Activated B cell treated with CpG ODN at 0.5 μM for 24 hours (primary cell): ENCODE results near the gene PTPRJ. TPM values are rescaled to one million over a fixed set of nuclear protein-coding genes. Genes with fewer than 3 reads are reported as not detected.

ENCODE experiments used
- ATAC-seq: fragments of 200-7000 bp; cut with Tn5 transposase; one replicate; pipeline ENCODE4 v1.10.0; 2021; ENCODE audit warnings: low read depth, mild to moderate bottlenecking, moderate library complexity
- CTCF ChIA-PET: fragments of 350-600 bp; sonication (Branson Sonifier 250); formaldehyde crosslinking; loops from one replicate; lab custom pipeline; 2021; ENCODE audit warnings: antibody characterized with exemption; lab: Charles Lee
- POLR2A ChIA-PET: fragments of 350-600 bp; sonication (Branson Sonifier 250); formaldehyde crosslinking; loops from one replicate; lab custom pipeline; 2021; ENCODE audit warnings: antibody characterized with exemption; lab: Charles Lee
- DNase-seq: peaks from one replicate; pipeline ENCODE4 v3.0.0; 2022
- H3K27ac Mint-ChIP-seq: one replicate; pipeline ENCODE4 v1.8.0; 2020; ENCODE audit warnings: mixed read lengths
- H3K27me3 Mint-ChIP-seq: one replicate; pipeline ENCODE4 v1.8.0; 2021; ENCODE audit warnings: mixed read lengths
- H3K36me3 Mint-ChIP-seq: one replicate; pipeline ENCODE4 v1.8.0; 2021; ENCODE audit warnings: low read depth, mixed read lengths
- H3K4me1 Mint-ChIP-seq: one replicate; pipeline ENCODE4 v1.8.0; 2021; ENCODE audit warnings: mixed read lengths
- H3K4me3 Mint-ChIP-seq: one replicate; pipeline ENCODE4 v1.8.0; 2020; ENCODE audit warnings: mild to moderate bottlenecking, mixed read lengths
- H3K9me3 Mint-ChIP-seq: one replicate; pipeline ENCODE4 v1.8.0; 2020; ENCODE audit warnings: mixed read lengths
- intact Hi-C: fragments of 100-400 bp; cut with micrococcal nuclease; formaldehyde crosslinking; loops from one replicate; pipeline ENCODE4 v1.15.1; 2024
- total RNA-seq: library from RNA; stranded (reverse); gene quantifications from 2 replicates; pipeline ENCODE4 v1.2.3, GENCODE V29; 2022
- TF ChIP-seq, protein P1 (sequence below): fragments of 200-600 bp; IDR thresholded peaks from one replicate; pipeline ENCODE4 v1.8.0; 2022; ENCODE audit warnings: antibody characterized with exemption, mild to moderate bottlenecking

PTPRJ gene
- total RNA-seq, 1 donor from 2014 or later: 19.2 TPM

- ChIA-PET CTCF (no interaction called here), POLR2A (interaction anchor here (0.5 to 1.2 kb wide), 2 partner anchors 9 to 171 kb away, joined by 3 to 4 read pairs; no protein-coding TSS in a partner anchor)
- peak overlapping the region; percentile 37 for H3K27ac Mint-ChIP-seq
Measured at GRCh38 chr11:48024635-48025071, 44.3 kb downstream of the PTPRJ start.

GRCh38 chr11:48025293-48025983, 45.1 kb downstream of the PTPRJ start:
- Mint-ChIP-seq H3K36me3 (peaks cover 6% of the 10 kb centered on the region), H3K27ac (peak overlapping the region; percentile 37), H3K27me3 (no peaks in the 10 kb centered on the region), H3K4me3 (no peak overlapping the region), H3K4me1 (peaks cover 49% of the 10 kb centered on the region), H3K9me3 (no peaks in the 10 kb centered on the region)
- intact Hi-C loops: no loop called here
- TF ChIP-seq, protein P1, sequence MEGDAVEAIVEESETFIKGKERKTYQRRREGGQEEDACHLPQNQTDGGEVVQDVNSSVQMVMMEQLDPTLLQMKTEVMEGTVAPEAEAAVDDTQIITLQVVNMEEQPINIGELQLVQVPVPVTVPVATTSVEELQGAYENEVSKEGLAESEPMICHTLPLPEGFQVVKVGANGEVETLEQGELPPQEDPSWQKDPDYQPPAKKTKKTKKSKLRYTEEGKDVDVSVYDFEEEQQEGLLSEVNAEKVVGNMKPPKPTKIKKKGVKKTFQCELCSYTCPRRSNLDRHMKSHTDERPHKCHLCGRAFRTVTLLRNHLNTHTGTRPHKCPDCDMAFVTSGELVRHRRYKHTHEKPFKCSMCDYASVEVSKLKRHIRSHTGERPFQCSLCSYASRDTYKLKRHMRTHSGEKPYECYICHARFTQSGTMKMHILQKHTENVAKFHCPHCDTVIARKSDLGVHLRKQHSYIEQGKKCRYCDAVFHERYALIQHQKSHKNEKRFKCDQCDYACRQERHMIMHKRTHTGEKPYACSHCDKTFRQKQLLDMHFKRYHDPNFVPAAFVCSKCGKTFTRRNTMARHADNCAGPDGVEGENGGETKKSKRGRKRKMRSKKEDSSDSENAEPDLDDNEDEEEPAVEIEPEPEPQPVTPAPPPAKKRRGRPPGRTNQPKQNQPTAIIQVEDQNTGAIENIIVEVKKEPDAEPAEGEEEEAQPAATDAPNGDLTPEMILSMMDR: no peak
- no peak for DNase-seq
- ATAC-seq: no peak
- ChIA-PET CTCF (no interaction called here), POLR2A (interaction anchor here (0.6 to 1.2 kb wide), 3 partner anchors 8 to 176 kb away, joined by 4 to 9 read pairs (median 5); no protein-coding TSS in a partner anchor)

More at GRCh38 chr11:48024635-48025071, 44.3 kb downstream of the PTPRJ start:
- H3K36me3 Mint-ChIP-seq: peaks cover 6% of the 10 kb centered on the region
- no peak for ATAC-seq
- no peak overlapping the region for H3K4me3 Mint-ChIP-seq
- H3K27me3 Mint-ChIP-seq: no peaks in the 10 kb centered on the region
- DNase-seq: no peak
- peaks cover 54% of the 10 kb centered on the region for H3K4me1 Mint-ChIP-seq
- H3K9me3 Mint-ChIP-seq: no peaks in the 10 kb centered on the region
- intact Hi-C loops: no loop called here
- TF ChIP-seq, protein P1: no peak

DNA sequence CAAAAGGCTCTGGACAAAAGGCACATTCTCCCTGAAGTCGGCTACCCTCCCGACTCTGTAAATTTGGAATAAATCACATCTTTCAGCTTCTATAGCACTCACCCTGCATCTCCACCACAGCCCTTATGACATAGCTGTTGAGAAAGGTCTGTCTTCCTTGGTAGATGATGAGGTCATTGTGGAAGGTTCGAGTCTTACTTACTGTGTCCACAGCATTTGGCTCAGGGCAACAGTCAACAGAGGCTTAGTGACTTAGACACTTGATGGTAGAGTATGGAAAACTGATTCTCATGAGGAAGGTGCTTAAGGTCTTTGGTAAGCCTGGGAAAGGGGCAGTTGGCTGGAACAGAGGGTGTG, 45.6 kb downstream of the PTPRJ start:
- ATAC-seq (no peak), DNase-seq (no peak)
- ChIA-PET POLR2A (interaction anchor here (0.8 kb wide), 1 partner anchor 176 kb away, joined by 5 read pairs; no protein-coding TSS in a partner anchor), CTCF (no interaction called here)
- Mint-ChIP-seq H3K36me3 (peaks cover 6% of the 10 kb centered on the region), H3K27ac (no peak overlapping the region), H3K27me3 (no peaks in the 10 kb centered on the region), H3K4me3 (no peak overlapping the region), H3K9me3 (no peaks in the 10 kb centered on the region), H3K4me1 (peaks cover 44% of the 10 kb centered on the region)
- TF ChIP-seq, protein P1: no peak
- intact Hi-C loops: no loop called here

GRCh38 chr11:48028914-48029680, 48.7 kb downstream of the PTPRJ start:
- peaks cover 6% of the 10 kb centered on the region for H3K36me3 Mint-ChIP-seq
- H3K27me3 Mint-ChIP-seq: no peaks in the 10 kb centered on the region
- no peak overlapping the region for H3K27ac Mint-ChIP-seq
- CTCF ChIA-PET: no interaction called here
- no peaks in the 10 kb centered on the region for H3K9me3 Mint-ChIP-seq
- DNase-seq: no peak
- TF ChIP-seq, protein P1: no peak
- intact Hi-C loops: no loop called here
- H3K4me3 Mint-ChIP-seq: no peak overlapping the region
- POLR2A ChIA-PET: no interaction called here
- no peak for ATAC-seq
- peaks cover 51% of the 10 kb centered on the region for H3K4me1 Mint-ChIP-seq
